Endothelial cell of umbilical vein (primary cell): Measurements from ENCODE around the gene COL9A1. TPM values are rescaled to one million over a fixed set of nuclear protein-coding genes. Genes with fewer than 3 reads are reported as not detected.

Experiments
- BruUV-seq: library from RNA; stranded (reverse); fragments of 400-500 nt; replicated peaks from 2 replicates; lab custom pipeline; 2021; lab: Mats Ljungman, UMichigan
- CTCF ChIA-PET: fragments of 300-600, 350-600 bp; sonication (Branson Sonifier 250); formaldehyde crosslinking; loops from one replicate; lab custom pipeline; 2021; ENCODE audit warnings: antibody characterized with exemption, inconsistent platforms; lab: Charles Lee
- POLR2A ChIA-PET: fragments of 300-600, 350-600 bp; sonication (Branson Sonifier 250); formaldehyde crosslinking; loops from one replicate; lab custom pipeline; 2021; ENCODE audit warnings: antibody characterized with exemption, inconsistent platforms; lab: Charles Lee
- DNase-seq: peaks from one replicate; pipeline ENCODE4 v3.0.0-alpha.2; 2011; ENCODE audit warnings: low read depth, low spot score
- FAIRE-seq: peaks from 2 replicates; lab custom pipeline; 2011; peaks lifted over from hg19 to GRCh38; lab: Jason Lieb, UNC
- H2AFZ ChIP-seq: 2 replicates; pipeline ENCODE4 v1.6.0; 2012; ENCODE audit warnings: low read depth, low read length, control low read depth, inconsistent platforms
- H3K27ac ChIP-seq: 2 replicates; pipeline ENCODE4 v1.5.1; 2011; ENCODE audit warnings: low read depth, mild to moderate bottlenecking, control low read depth, low read length, moderate library complexity; ENCODE audit not compliant: insufficient read depth
- H3K27me3 ChIP-seq, 2 experiments: 2 replicates each; pipeline versions ENCODE4 v1.6.0 to v1.6.1; 2011; ENCODE audit warnings: low read length in 2 of 2, mixed read lengths in 1 of 2; ENCODE audit not compliant: control insufficient read depth in 2 of 2, insufficient read depth in 2 of 2
- H3K36me3 ChIP-seq, 2 experiments: 2 replicates in 1 of 2; 3 replicates in 1 of 2; pipeline ENCODE4 v1.5.1; 2011; ENCODE audit warnings: low read length in 2 of 2, mild to moderate bottlenecking in 1 of 2, moderate library complexity in 1 of 2; ENCODE audit not compliant: control insufficient read depth in 2 of 2, insufficient read depth in 2 of 2; ENCODE audit errors: extremely low read depth in 1 of 2
- H3K4me1 ChIP-seq: 3 replicates; pipeline ENCODE4 v1.5.1; 2011; ENCODE audit warnings: mild to moderate bottlenecking, low read length; ENCODE audit not compliant: control insufficient read depth, insufficient read depth; ENCODE audit errors: extremely low read depth
- H3K4me2 ChIP-seq: 2 replicates; pipeline ENCODE4 v1.6.1; 2011; ENCODE audit warnings: low read length, control low read depth, mixed read lengths; ENCODE audit not compliant: insufficient read depth
- H3K4me3 ChIP-seq, 3 experiments: fragments of 200-600 bp in 1 of 3; sonication (generic), shearing (Covaris generic) in 1 of 3; replicated peaks in 1 of 3; 2 replicates each; pipeline ENCODE4 v1.5.1; 2011 to 2016; ENCODE audit warnings: control low read depth in 3 of 3, low read length in 3 of 3, mild to moderate bottlenecking in 2 of 3, inconsistent platforms in 1 of 3, low read depth in 1 of 3, moderate library complexity in 1 of 3; ENCODE audit not compliant: insufficient read depth in 1 of 3
- H3K79me2 ChIP-seq: 2 replicates; pipeline ENCODE4 v1.6.0; 2012; ENCODE audit warnings: low read length, inconsistent platforms; ENCODE audit not compliant: control insufficient read depth, insufficient read depth
- H3K9ac ChIP-seq: replicated peaks from 2 replicates; pipeline ENCODE3; 2011; ENCODE audit warnings: low read length, control low read depth; ENCODE audit not compliant: insufficient read depth; ENCODE audit errors: extremely low read depth
- H3K9me1 ChIP-seq: replicated peaks from 3 replicates; pipeline ENCODE4 v1.6.0; 2011; ENCODE audit warnings: mild to moderate bottlenecking, low read length; ENCODE audit not compliant: control insufficient read depth, insufficient read depth; ENCODE audit errors: extremely low read depth
- H3K9me3 ChIP-seq: replicated peaks from 2 replicates; pipeline ENCODE4 v1.5.1; 2012; ENCODE audit warnings: low read length, inconsistent platforms; ENCODE audit not compliant: control insufficient read depth, insufficient read depth
- H4K20me1 ChIP-seq: replicated peaks from 2 replicates; pipeline ENCODE3; 2011; ENCODE audit warnings: mild to moderate bottlenecking, low read length; ENCODE audit not compliant: control insufficient read depth, insufficient read depth; ENCODE audit errors: extremely low read depth
- CTCF ChIP-seq, 2 donors: IDR thresholded peaks; 1 replicate in 1 of 2; 2 replicates in 1 of 2; pipeline ENCODE4 v1.5.1; 2011; ENCODE audit warnings: low read length in 2 of 2, mild to moderate bottlenecking in 2 of 2, moderate library complexity in 2 of 2, control low read depth in 1 of 2, inconsistent platforms in 1 of 2, low read depth in 1 of 2; ENCODE audit not compliant: insufficient read depth in 1 of 2; ENCODE audit errors: extremely low read depth in 1 of 2
- EZH2 ChIP-seq: IDR thresholded peaks from 2 replicates; pipeline ENCODE4 v1.6.1; 2012; ENCODE audit warnings: borderline replicate concordance, low read depth, mild to moderate bottlenecking, moderate library complexity, low read length, inconsistent platforms; ENCODE audit not compliant: severe bottlenecking
- GATA2 ChIP-seq: IDR thresholded peaks from 2 replicates; pipeline ENCODE4 v1.7.0; 2011; ENCODE audit warnings: low read depth, mild to moderate bottlenecking, moderate library complexity, mixed read lengths, low read length; ENCODE audit not compliant: insufficient read length, insufficient read depth
- JUN ChIP-seq: IDR thresholded peaks from 2 replicates; pipeline ENCODE4 v1.6.1; 2011; ENCODE audit warnings: borderline replicate concordance, low read depth; ENCODE audit not compliant: insufficient read length, insufficient read depth
- MAX ChIP-seq: IDR thresholded peaks from 2 replicates; pipeline ENCODE4 v1.6.1; 2011; ENCODE audit not compliant: insufficient read depth, insufficient read length
- MYC ChIP-seq: IDR thresholded peaks from one replicate; pipeline ENCODE4 v1.6.1; 2011; ENCODE audit warnings: mild to moderate bottlenecking, low read depth, low read length
- dilution Hi-C: fragments of 300-500 bp; cut with MboI; formaldehyde crosslinking; loops from one replicate; pipeline ENCODE4 v1.15.0; 2019; ENCODE audit warnings: low sequenced_read_pairs; ENCODE audit not compliant: extremely low pct_ligation_motif_present
- intact Hi-C: fragments of 100-400 bp; cut with micrococcal nuclease; formaldehyde crosslinking; loops from one replicate; pipeline ENCODE4 v1.10.0; 2022
- polyA plus RNA-seq, 4 experiments: library from polyadenylated mRNA; depleted of rRNA in 3 of 4; stranded (reverse) in 3 of 4; unstranded in 1 of 4; fragments of >200 nt; gene quantifications; 2 replicates each; pipeline versions ENCODE4 v1.2.1 to v1.2.3, GENCODE V29; 2011 to 2012; ENCODE audit warnings: missing spikeins in 1 of 4
- total RNA-seq: library from RNA; stranded (reverse); gene quantifications from 2 replicates; pipeline ENCODE4 v1.2.3, GENCODE V29; 2021

The COL9A1 gene
- total and polyA plus RNA-seq, 2 donors (not counting 3 experiments of a cell fraction or from before 2014, with no cell fraction given), result not detected

GRCh38 chr6:70345619-70346018 lies 42.7 kb upstream of the COL9A1 start:
- dilution Hi-C loops, result no loop called here
- Histone ChIP-seq H3K4me3 (no peak overlapping the region), H3K79me2 (no peaks in the 10 kb centered on the region), H3K4me2 (no peak overlapping the region), H2AFZ (no peak overlapping the region), H3K27ac (no peak overlapping the region), H3K9me3 (no peaks in the 10 kb centered on the region), H3K9me1 (no peaks in the 10 kb centered on the region), H3K36me3 (no peaks in the 10 kb centered on the region), H3K9ac (no peak overlapping the region), H4K20me1 (no peaks in the 10 kb centered on the region), H3K4me1 (no peaks in the 10 kb centered on the region), H3K27me3 (no peaks in the 10 kb centered on the region)
- ChIA-PET CTCF (interaction anchor here (1.1 to 2.0 kb wide), 3 partner anchors 24 to 36 kb away, joined by 3 to 7 read pairs (median 4); no protein-coding TSS in a partner anchor), POLR2A (no interaction called here)
- no peak for TF ChIP-seq MYC
- no peak for TF ChIP-seq EZH2
- no peak for TF ChIP-seq MAX
- TF ChIP-seq JUN, result no peak
- TF ChIP-seq CTCF (IDR thresholded peaks at IDR 0.05; ENCODE audit: extremely low read depth in 1 of 2, insufficient read depth in 1 of 2, low read depth in 1 of 2, low read length in 2 of 2), result no peak
- TF ChIP-seq GATA2, result no peak
- no peak for FAIRE-seq
- intact Hi-C loops, result no loop called here
- DNase-seq, result no peak
- no TSS peak for BruUV-seq
